ENCODE measurements around the gene ATP6V1B1.

ATP6V1B1 gene

GRCh38 chr2:70926042-70926441 is 9.7 kb upstream of the ATP6V1B1 start:
- no peak for DNase-seq (ENCODE audit: low read depth)
- no peak overlapping the region for H3K4me3 ChIP-seq (ENCODE audit: low read depth, low read length)
- in situ Hi-C loops (cut with HindIII; ENCODE audit: low sequenced_read_pairs): no loop called here
- no peak for TF ChIP-seq CTCF (IDR thresholded peaks at IDR 0.05; ENCODE audit: low read depth, low read length, missing control alignments)

GRCh38 chr2:70927138-70927537 is 8.6 kb upstream of the ATP6V1B1 start:
- no peak overlapping the region for H3K4me3 ChIP-seq (ENCODE audit: low read depth, low read length)
- no peak for TF ChIP-seq CTCF (IDR thresholded peaks at IDR 0.05; ENCODE audit: low read depth, low read length, missing control alignments)
- in situ Hi-C loops (cut with HindIII; ENCODE audit: low sequenced_read_pairs): no loop called here
- DNase-seq (ENCODE audit: low read depth): no peak

GRCh38 chr2:70927641-70928040 is 8.1 kb upstream of the ATP6V1B1 start:
- DNase-seq (ENCODE audit: low read depth): no peak
- no peak for TF ChIP-seq CTCF (IDR thresholded peaks at IDR 0.05; ENCODE audit: low read depth, low read length, missing control alignments)
- in situ Hi-C loops (cut with HindIII; ENCODE audit: low sequenced_read_pairs): no loop called here

GRCh38 chr2:70928366-70928765 is 7.3 kb upstream of the ATP6V1B1 start:
- TF ChIP-seq CTCF (IDR thresholded peaks at IDR 0.05; ENCODE audit: low read depth, low read length, missing control alignments): no peak
- H3K4me3 ChIP-seq (ENCODE audit: low read depth, low read length): no peak overlapping the region
- in situ Hi-C loops (cut with HindIII; ENCODE audit: low sequenced_read_pairs): no loop called here
- DNase-seq (ENCODE audit: low read depth): no peak

More at GRCh38 chr2:70927641-70928040, 8.1 kb upstream of the ATP6V1B1 start:
- H3K4me3 ChIP-seq (ENCODE audit: low read depth, low read length): no peak overlapping the region

- H3K4me3 ChIP-seq (ENCODE audit: low read depth, low read length): no peak overlapping the region
- TF ChIP-seq CTCF (IDR thresholded peaks at IDR 0.05; ENCODE audit: low read depth, low read length, missing control alignments): no peak
- no peak for DNase-seq (ENCODE audit: low read depth)
- in situ Hi-C loops (cut with HindIII; ENCODE audit: low sequenced_read_pairs): no loop called here
These were observed 5.0 kb upstream of the ATP6V1B1 start for GRCh38 chr2:70930371-70931329.

- no peak for TF ChIP-seq CTCF (IDR thresholded peaks at IDR 0.05; ENCODE audit: low read depth, low read length, missing control alignments)
- no peak overlapping the region for H3K4me3 ChIP-seq (ENCODE audit: low read depth, low read length)
- in situ Hi-C loops (cut with HindIII; ENCODE audit: low sequenced_read_pairs): no loop called here
- DNase-seq (ENCODE audit: low read depth): no peak
These were observed 4.2 kb upstream of the ATP6V1B1 start for GRCh38 chr2:70931376-70932000.
